Kasumi-1 (cell line): Measurements from ENCODE around the gene CHST12.
"Not testable (repeated sequence)": the region's sequence is repeated elsewhere in the genome, so short reads cannot be mapped to it uniquely, and the experiment has no call there.

Source experiments
- DNase-seq, 2 experiments: peaks; one replicate each; lab custom pipeline; 2025; lab: John Stamatoyannopoulos, UW

Gene CHST12

DNA sequence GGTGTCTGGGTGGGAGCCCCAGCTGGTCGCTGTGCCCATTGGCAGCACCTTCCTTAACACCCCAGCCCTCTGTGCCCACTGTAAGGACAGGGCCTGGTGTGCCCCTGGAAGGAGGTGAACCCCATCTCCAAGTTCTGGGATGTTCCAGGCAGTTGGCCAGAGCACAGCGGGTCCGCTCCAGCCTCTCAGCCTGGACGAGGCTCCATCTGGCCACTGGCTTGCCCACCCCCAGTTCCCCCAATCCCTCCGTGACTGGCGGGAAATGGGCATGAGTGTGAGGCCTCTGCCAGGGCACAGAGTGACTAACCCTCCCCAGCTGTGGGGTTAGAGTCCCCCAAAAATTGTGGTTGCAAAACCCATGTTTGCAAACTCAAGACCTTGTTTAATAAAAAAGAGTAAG lies 57.2 kb downstream of the CHST12 start:
- no peak for DNase-seq

DNA sequence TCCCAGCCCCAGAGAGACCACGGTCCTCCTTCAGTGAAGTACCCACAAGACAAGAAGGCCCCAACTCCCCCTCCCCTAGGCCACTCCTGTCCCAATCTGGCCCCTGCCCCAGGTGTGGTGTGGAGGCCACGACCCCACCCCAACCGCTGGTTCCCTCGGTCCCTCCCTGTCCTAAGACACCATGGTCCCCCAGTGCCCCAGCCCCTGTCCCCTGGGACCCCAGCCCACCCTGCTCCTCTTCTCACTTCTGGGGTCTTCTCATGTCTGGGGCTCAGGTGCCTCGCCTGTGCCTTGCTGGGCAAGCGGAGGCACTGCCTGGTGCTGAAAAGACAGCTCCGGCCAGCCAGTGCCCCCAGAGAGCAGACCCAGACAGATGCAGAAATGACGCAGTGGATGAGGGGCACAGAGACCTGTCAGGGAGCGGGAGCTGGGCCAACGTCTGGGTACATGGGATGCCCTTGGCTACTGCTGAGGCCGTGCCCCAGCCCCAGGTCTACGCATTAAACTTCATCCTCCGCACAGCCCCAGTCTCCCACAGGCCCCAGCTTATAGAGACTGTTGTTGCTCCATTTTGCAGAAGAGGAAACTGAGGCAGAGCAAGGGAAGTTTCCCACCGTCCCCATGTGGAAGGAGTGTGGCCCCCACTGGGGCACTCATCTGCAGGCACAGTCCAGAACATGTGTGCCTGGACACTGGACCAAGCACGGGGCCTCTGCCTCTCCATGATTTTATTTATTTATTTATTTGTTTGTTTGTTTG lies 58.0 kb downstream of the CHST12 start:
- DNase-seq = no peak

- DNase-seq = no peak
These were observed 59.3 kb downstream of the CHST12 start for GRCh38 chr7:2462731-2463130.

DNA sequence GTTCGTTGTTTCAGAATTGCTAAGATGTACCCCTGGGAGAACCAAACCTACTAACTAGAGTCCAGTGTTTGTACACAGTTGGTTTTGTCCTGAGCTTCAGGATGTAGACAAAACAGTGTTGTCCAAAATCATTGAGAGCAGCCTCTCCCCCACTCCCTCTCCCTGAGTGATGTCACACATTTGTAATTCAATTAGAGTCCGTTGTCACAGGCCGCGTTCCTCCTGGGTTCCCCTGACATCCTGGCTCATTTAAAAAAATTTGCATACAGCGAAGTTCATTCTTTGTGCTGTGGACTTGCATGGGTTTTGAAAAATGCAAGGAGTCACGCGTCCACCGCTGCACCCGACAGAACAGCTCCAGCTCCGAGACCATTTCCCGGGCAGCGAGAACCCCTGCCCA lies 62.5 kb downstream of the CHST12 start:
- no peak for DNase-seq

- no peak for DNase-seq
These were observed 63.3 kb downstream of the CHST12 start for GRCh38 chr7:2466675-2467074.

DNA sequence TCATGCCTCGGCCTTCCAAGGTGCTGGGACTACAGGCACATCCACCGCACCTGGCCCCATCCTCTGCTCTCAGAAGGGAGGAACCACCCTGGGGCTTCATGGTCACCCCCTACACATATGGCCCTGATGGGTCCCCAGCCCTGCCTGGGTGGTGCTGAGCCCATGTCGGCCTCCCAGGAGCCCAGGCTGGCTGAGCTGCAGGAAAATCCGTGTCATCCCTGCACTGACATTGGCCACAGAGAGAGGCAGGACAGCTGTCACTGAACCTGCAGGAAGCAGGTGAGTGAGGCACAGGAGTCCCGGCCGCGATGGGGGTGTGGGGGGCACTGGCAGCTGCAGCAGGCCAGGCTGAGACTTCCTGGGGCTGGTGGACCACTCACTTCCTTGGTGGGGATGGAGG lies 64.8 kb downstream of the CHST12 start:
- no peak for DNase-seq

DNA sequence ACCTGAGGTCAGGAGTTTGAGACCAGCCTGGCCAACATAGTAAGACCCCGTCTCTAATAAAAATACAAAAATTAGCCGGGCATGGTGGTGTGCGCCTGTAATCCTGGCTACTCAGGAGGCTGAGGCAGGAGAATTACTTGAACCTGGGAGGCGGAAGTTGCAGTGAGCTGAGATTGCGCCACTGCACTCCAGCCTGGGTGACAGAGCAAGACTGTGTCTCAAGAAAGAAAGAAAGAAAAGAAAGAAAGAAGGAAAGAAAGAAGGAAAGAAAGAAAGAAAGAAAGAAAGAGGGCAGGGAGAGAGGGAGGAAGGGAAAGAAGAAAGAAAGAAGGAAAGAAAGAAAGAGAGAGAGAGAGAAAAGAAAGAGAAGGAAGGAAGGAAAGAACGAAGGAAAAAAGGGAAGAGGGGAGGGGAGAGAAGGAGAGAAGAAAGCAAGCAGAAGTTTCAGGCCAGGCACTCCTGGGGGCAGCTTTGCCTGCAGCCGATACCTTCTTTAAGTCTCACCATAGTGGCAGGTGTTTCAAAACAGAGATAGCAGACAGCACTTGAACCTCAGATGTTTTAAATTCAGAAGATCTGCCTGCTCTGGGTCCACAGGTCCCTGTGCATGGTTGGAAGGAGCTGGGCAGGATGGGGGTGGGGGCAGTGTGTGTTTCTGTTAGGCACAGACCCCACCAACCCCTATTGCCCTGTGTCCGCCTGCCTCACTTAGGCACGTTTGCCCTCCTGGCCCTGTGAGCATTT lies 66.2 kb downstream of the CHST12 start:
- not testable (repeated sequence) for DNase-seq

DNA sequence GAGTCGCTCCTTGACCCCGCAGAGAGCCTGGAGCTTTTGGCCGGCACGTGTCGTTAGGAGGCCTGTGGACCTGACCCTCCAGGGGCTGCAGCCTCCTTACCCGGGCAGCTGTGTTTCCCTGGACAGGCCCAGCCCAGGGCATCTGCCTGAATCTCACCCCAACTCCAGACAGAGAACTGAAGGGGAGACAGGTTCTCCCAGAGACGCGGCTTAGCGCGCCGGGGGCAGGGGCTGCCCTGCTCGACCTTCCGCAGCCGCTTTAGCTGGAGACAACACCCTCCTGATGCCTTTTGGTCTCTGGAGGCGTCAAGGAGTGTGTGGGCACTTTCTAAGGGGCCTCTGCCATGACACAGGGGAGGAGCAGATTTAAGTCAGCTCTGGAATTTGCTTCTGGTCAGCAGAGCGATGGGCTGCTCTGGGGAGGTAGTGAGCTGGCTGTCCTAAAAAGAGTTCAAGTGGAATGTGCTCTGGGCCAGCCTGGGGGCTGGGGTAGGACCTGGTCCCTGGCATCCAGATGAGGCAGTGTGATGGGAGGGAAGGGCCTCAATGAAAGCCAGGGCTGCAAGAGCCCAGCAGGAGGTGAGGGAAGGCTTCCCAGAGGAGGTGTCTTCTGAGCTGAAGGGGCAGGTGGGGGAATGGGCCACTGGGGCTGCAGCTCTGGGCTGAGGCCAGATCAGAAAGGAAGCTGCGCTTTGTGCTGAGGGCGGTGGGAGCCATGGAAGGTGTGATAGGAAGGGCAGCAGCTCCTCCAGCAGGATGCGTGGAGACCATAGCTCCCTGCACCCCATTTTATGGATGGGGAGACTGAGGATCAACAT lies 67.0 kb downstream of the CHST12 start:
- no peak for DNase-seq

GRCh38 chr7:2471022-2471329 lies 67.6 kb downstream of the CHST12 start:
- no peak for DNase-seq

DNA sequence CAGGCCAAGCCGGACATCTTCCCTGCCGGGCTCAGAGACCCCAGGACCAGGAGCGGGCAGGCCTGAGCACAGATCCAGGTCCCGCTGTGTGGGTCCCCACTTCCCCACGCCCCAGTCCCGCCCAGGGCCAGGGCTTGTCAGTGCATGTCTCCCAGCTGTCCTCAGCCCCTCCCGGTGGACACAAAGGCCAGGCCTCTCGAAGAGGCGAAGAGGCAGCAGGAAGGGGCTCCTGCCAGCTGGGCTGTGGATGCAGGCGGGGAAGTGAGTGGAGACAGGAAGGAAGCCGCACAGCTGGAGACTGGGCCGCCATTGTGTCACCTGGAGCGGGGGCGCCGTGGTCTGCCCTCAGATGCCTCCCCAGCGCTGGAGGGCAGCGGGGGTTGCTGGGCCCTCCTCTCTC lies 68.0 kb downstream of the CHST12 start:
- peak in 1 of 2 experiments; percentile 8 for DNase-seq

DNA sequence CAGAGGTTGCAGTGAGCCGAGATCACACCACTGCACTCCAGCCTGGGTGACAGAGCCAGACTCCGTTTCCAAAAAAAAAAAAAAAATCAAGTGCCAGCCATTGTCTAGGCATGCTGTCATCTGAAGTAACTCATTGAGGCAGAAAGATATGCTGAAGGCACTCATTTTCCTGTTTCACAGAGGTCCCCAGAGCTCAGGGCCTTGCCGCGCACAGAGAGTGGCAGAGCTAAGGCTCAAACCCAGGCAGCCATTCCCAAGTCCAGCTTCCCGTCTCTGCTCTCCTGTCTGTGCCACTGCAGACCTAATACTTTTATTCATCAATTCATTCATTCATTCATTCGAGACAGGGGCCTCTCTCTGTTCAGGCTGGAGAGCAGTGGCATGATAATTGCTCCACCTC lies 69.3 kb downstream of the CHST12 start:
- DNase-seq = no peak

- no peak for DNase-seq
These were observed 70.2 kb downstream of the CHST12 start for GRCh38 chr7:2473496-2474180.

DNA sequence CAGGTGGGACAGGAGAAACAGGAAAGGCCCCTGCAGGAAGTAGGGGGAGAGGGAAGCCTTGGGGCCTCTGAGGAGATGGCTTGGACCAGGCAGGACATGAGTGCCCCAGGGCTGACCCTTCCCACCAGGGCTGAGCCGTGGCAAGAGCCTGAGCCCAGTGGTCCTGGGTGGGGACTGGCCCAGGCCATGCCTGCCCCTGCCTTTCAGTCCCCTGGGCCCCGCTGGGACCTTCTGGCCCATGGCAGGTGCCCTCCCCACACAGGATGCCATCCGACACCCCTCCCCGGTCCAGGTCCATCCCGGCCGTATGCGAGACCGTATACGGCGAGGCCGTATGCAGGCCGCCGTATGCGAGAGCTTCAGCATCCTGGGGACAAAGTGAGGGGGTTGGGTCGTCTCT lies 70.8 kb downstream of the CHST12 start:
- no peak for DNase-seq

GRCh38 chr7:2474813-2475677 lies 71.6 kb downstream of the CHST12 start:
- DNase-seq = no peak

DNA sequence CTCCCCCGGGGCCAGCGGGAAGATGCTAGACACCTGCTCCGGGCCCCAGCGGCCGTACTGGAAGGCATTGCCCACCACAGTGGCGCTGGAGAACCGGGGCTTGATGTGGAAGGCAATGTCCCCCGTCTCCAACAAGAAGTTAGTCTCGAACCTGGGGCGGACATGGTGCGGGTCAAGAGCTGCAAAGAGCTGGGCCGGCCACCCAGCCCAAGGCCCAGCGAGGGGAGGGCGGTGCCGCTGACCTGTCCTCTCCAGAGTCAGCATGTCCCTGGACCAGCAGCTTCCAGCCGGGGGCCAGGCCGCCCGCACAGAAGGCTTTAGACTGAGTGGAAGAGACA lies 72.2 kb downstream of the CHST12 start:
- DNase-seq = no peak

DNA sequence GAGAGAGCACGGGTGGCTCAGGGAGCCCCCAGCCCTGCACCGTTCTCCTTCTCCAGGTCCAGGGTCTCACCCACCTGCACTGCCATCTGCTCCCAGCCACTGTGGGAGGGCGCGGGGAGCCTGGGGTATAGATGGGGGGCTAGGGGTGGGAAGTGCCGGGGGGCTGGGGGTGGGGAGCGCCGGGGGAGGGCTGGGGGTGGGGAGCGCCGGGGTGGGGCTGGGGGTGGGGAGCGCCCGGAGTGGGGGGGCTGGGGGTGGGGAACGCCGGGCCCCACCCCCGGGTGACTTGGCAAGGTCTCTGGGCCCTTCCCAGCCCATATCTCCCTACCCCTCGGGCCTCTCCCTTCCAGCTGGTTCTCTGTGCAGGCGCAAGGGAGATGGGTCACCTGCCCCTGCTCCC lies 72.9 kb downstream of the CHST12 start, which contains the start of gene GRIFIN:
Gene GRIFIN (minus strand): TSS at position 101 of the 400 bp plus-strand sequence. CDS start 15 bp downstream, at position 86.
- no peak for DNase-seq

GRCh38 chr7:2476776-2477446 lies 73.5 kb downstream of the CHST12 start:
- no peak for DNase-seq

DNA sequence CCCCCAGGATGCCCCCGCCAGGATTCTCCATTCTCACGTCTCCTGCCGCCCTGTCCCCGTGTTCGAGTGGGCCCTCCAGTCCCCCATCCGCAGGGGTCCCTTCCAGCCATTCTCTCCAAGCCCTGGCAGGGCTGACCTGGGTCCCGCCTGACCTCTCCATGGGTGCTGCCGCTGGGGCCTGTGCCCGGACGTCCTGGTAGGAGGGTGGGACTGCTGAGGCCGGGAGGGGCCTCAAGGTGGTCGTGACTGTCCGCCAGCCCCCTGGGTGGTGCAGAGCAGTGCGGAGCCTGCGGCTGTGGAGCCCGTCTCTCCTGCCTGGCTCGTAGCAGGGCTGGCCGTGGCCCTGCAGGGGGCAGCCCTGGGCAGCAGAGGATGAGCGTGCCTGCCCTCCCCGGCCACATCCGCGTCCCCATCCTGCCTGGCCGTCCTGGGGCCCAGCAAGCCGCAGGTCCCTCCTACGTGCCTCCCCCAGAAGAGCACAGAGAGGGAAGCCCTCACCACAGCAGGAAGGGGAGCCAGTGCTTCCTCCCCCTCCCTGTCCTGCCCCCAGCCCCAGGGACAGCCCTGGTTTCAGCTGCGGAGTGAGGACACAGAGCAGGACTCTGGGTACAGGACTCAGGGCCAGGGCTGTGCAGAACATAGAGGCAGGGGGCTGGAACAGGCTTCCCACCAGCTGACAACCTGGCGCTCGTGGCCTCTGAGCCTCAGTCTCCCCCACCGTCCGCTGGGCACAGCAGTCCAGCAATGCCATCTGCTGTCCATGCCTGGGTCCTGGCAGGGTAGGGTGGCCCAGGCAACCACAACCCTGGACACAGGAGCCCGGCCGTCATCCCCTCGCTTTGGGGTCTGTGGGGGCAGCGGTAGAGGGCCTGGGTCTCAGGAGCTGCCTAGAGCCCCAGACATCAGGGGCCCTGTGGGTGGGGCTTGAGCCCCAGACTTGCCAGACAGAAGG lies 74.3 kb downstream of the CHST12 start:
- DNase-seq = peak; percentile 17 to 35

GRCh38 chr7:2478399-2478785 lies 75.0 kb downstream of the CHST12 start:
- DNase-seq = no peak

- no peak for DNase-seq
These were observed 75.4 kb downstream of the CHST12 start for GRCh38 chr7:2478800-2479199.
